GM18868 (cell line): Measurements from ENCODE around the gene FTCD.
"Not testable (repeated sequence)": the region's sequence is repeated elsewhere in the genome, so short reads cannot be mapped to it uniquely, and the experiment has no call there.

Source experiments
- ATAC-seq: cut with Tn5 transposase; IDR thresholded peaks from one replicate; pipeline ENCODE4 v1.9.1; 2021; ENCODE audit warnings: mild to moderate bottlenecking, moderate library complexity; ENCODE audit not compliant: unreplicated experiment

FTCD gene, protein sequence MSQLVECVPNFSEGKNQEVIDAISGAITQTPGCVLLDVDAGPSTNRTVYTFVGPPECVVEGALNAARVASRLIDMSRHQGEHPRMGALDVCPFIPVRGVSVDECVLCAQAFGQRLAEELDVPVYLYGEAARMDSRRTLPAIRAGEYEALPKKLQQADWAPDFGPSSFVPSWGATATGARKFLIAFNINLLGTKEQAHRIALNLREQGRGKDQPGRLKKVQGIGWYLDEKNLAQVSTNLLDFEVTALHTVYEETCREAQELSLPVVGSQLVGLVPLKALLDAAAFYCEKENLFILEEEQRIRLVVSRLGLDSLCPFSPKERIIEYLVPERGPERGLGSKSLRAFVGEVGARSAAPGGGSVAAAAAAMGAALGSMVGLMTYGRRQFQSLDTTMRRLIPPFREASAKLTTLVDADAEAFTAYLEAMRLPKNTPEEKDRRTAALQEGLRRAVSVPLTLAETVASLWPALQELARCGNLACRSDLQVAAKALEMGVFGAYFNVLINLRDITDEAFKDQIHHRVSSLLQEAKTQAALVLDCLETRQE

DNA sequence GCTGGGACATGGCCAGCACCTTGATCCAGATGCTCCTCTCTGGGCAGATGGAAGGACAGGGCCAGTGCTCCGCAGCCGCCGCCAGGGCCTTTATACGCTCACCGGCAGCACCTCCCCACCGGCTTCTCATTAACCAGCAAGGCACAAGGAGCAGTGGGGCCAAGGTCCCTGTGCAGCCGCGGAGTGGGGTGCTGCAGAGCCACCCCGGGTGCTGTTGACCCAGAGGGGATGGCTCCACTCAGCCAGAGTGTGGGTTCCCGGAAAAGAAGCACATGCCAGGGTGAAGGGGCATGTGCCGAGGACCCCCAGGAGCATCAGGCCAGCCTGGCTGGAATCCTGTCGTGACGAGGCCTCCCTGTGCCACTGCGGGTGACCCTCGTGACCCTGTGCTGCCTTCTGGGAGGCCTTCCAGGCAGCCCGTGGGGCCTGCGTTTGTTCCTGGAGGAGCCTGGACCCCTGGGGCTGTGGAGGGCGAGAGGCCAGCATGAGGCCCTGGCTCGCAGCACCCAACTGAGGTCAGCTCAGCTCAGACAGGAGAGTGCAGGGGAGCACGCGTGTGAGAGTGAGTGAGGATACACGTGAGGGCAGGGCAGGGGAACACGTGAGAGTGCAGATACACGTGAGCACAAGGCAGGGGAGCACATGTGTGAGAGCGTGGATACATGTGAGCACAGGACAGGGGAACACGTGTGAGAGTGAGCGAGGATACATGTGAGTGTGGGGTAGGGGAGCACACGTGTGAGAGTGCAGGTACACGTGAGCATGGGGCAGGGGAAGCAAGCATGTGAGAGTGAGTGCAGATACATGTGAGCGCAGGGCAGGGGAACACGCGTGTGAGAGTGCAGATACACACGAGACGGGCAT lies at the start of gene FTCD:
Gene FTCD, minus strand, starts transcription at position 66 of the 864 bp plus-strand sequence. Its CDS starts 56 bp downstream, at position 10.
- ATAC-seq = no peak

DNA sequence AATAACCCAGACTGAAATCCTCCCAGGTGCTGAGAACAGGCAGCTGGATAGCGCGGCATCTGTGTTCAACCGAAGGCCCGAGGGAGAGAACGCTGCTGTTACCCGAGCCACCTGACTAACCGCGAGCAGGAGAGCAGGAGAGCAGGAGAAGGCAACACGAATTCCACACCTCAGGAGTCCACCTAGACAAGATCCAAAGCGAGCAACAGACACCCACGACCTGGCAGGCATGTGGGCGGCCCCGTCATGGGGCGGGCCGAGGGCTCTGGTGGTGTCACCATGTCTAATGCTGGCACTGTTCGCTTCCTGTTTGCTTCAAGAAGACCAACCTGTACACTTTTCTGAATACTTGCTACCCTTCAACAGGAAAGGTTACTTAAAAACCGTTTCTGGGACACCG lies 49.8 kb upstream of the FTCD start:
- ATAC-seq = no peak

DNA sequence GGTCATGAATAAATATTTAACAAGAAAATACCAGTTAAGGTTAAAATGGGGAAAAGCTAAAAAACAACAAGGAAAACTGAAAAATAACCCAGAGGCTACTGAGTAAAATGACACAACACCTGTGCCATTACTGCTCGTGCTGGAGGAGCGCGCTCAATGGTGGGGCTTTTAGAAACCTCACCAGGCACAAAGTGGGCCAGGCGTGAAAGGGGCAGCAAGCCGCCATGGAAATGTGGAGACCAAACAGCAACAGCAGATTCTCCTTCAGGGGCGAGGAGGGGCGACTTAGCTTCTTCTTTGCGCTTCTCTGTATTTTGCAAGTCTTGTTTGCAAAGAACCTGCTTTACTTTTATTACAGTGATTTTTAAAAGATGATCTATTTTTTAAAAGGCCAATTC lies 47.8 kb upstream of the FTCD start:
- no peak for ATAC-seq

DNA sequence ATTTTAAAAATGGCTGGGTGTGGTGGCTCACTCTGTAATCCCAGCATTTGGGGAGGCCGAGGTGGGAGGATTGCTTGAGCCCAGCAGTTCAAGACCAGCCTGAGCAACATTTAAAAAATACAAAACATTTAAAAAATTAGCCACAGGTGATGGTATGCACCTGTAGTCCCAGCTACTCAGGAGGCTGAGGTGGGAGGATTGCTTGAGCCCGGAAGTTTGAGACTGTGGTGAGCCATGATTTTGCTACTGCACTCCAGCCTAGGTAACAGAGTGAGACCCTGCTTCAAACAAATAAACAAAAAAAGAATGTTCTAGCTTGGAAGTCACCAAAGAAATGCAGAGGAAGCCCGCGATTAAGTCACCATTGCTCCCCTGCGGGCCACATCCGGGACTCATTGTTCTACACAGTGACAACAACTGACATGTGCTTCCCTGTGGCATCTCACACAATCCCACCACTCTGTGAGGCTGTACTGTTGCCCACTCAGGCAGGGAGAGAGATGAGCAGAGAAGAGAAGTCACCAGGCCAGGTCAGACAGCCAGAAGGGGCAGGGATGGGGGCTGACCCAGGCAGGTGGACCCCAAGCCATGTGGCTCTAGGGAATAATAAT lies 47.3 kb upstream of the FTCD start:
- no peak for ATAC-seq

DNA sequence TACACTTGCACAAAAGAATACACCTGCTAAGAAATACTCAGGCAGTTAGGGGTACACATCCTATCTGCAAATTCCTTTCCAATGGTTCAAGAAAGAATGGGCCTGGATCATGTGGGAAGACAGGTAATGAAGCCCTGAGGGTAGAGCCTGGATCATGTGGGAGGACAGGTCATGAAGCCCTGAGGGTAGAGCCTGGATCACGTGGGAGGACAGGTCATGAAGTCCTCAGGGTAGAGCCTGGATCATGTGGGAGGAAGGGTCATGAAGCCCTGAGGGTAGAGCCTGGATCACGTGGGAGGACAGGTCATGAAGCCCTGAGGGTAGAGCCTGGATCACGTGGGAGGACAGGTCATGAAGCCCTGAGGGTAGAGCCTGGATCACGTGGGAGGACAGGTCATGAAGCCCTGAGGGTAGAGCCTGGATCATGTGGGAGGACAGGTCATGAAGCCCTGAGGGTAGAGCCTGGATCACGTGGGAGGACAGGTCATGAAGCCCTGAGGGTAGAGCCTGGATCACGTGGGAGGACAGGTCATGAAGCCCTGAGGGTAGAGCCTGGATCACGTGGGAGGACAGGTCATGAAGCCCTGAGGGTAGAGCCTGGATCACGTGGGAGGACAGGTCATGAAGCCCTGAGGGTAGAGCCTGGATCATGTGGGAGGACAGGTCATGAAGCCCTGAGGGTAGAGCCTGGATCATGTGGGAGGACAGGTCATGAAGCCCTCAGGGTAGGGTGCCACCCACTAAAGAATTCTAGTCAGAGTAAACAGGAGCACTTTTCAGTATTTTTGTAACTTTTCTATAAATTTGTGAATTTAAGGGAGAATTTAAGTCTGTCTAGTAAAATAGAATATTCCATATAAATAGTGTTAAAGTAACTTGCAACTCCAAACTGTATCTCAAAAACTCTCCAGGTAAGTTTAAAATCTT lies 45.8 kb upstream of the FTCD start:
- ATAC-seq = not testable (repeated sequence)

DNA sequence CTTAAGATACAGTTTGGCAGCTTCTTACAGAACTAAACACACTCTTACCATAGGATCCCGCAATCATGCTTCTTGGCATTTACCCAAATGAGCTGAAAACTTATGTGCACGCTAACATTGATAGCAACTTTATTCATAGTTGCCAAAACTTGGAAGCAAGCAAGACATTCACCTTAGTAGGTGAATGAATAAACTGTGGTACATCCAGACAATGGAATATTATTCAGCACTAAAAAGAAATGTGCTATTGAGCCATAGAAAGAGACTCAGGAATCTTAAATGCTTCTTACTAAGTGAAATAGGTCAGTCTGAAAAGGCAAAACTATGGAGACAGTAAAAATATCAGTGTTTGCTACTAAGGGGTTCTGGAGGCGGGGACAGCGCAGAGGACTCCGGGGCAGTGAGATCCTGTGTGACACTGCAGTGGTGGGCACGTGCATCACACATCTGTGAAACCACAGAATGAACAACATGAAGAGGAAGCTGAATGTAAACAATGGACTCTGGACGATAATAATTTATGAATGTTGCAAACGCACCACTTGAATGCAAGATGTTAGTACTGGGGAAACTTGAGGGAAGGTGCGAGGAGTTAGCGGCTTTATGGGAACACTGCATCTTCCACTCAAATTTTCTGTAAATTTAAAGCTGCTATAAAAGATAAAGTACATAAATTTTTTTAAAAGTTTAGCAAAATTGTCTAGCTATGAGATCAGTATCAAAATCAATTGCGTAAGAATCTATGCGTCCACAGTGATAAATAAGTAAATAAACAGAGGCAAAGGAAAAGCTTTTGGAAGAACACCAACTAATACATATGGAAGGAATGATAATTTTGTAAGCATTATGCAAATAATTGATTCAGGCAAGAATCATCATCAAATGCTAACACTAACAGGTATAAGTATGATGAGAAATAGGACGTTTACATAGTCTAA lies 44.3 kb upstream of the FTCD start:
- ATAC-seq = no peak

DNA sequence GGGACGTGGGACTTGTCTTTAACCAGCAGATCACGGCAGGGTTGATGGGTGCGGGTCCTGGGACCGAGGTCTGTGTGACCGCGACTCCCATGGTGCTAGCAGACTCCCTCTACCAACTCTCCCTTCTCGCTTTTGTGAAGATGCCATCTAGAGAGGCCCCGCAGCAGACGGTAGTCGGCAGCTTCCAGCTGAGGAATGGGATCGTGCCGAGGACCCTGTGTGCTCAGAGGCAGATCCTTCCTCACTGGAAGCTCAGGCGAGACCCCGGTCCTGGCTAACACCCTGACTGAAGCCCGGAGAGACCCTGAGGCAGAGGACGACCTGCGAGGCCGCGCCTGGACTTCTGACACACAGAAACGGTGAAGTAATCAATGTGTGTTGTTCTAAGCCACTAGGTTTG lies 41.4 kb upstream of the FTCD start:
- ATAC-seq = no peak

DNA sequence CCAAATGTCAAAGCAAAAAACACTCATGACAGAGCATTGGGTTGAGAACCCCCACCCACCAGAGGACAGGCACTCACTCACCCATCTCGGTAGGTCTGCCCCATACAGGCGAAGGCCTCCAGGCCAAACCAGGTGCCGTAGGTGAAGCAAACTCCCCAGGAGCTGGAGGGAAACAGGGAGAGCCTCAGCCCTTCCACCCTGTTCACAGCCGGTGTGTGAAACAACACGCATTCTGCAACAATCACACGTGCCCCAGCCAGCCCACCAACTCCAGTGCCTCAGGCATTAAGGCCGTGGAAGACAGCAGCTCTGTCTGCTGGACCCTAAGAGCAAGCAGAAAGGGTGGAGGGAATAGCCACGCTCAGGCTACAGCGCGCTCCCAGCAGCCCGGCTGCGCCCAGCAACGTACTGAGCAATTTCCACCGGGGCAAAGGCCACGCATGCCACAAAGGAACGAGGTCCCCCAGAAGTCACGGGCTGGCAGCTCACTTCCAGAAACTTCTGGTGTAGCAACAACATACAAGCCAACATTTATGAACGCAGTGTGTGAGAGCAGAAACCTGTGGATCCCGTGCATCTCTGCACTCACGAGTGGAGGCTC lies 40.3 kb upstream of the FTCD start:
- ATAC-seq = no peak

DNA sequence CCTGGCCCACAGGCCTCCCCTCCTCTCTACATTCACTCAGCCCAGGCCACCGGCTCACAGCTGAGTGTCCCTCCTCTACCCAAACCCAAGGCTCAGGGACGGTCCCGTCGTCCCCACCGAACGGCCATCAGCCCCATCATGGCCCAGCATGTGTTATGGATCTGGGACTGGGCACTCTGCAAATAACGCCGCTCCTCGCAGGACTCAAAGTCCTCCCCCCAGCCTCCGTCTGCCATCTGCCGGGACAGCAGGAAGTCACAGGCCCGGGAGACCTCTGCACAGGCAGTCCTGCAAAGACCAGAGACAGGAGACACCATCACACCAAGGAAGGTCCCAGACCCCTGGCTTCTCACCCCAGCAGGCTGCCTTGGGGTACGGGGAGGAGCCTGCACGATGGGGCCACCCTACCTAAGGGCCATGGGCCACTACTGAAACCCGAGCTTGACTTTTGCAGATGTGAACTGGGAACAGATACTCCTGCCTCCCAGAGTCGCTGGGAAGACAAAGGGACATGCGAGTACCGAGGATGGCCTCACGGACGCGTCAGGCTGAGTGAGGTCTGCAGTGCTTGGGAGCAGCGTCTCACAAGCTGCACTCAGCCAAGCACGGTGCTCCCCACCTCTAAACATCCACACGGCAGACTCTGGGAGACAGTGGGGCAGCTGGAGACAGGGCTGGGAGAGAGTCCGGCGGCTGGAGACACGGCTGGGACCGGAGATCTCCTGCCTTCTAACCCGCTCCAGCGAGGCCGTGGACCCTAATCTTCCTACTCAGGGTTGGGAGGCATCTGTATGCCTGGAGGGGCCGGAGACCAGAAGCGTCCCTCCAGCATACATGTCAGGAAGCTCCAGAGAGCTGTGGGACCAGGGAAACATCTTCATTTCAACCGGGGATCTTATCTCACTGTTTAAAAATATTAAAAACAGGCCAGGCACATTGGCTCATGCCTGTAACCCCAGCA lies 39.3 kb upstream of the FTCD start:
- no peak for ATAC-seq

DNA sequence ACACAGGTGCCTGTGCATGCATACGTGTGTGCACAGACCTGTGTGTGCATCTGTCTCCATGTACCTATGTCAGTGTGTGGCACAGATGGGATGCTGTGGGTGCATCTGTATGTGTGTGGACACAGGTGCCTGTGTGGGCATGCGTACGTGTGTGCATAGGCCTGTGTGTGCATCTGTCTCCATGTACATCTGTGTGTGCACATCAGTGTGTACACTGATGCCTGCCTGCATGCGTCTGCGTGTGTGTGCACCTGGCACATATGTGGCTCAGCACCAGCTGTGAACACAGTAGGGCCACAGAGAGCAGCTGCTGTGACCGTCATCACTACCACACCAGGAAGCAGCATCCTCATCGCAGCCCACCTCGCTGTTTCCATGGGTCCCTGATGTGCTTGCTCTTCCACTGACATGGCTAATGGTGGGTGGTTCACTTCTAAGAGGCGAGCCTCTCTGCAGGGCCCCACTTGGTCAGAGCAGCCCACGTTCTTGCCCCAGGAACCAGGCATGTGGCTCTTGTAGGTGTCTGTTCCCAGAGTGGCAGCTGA lies 38.5 kb upstream of the FTCD start:
- ATAC-seq = no peak

DNA sequence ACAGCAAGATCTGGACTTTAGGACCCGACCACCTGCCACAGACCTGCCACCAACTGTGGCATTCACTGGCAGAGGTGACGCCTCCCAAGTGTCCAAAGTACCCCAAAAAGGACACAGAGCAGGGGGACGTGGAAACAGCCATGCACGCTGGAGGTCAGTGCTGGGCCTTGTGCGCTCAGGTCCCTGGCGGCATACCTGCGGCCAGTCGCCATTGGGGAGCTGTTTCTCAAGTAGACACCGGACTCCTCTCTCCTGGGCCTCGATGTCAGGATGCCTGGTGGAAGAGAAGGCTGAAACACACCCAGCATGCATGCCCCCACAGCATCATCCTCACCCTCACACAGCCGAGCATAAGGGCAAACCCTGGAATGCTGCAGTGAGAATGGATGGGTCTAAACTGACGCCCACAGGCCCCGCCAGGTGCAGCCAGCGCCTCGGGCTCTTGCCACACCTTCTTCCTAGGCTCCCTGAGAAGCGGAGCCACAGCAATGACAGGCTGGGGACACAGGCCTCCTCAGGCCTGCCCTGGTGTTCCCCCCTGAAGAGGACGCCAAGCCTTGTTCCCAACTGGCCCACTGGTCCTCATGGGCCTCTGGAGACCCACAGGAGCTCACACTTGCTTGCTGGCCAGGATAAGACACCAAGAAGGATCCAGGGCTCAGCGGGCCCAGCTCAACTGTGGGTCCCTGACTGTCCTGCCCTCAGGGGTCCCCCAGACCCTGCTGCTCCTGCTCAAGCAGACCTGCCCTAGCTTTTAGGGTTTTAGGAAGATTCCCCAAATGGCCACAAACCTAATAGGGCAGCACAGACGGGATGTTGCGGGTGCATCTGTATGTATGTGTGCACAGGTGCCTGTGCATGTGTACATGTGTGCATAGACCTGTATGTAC lies 36.6 kb upstream of the FTCD start:
- ATAC-seq = no peak

DNA sequence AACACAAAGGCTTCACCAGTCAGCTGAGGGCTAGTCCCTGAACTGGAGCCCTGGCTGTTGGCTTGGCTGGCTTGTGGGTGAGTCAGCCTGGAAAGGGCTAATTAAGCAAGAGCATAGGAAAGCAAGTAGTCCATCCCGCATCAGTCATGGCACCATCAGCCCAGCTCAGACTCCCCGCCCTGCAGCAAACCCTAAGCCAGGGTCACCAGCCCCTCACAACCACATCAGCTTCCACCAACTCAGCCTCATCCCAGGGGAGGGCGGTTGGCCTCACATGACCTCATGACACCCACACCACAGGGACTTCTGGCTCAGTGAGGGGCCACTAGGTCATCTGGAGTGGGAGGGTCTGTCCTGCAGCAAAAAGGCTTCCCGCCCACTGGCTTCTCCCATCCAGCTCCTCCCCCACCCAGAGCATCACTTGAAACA lies 35.9 kb upstream of the FTCD start:
- no peak for ATAC-seq

DNA sequence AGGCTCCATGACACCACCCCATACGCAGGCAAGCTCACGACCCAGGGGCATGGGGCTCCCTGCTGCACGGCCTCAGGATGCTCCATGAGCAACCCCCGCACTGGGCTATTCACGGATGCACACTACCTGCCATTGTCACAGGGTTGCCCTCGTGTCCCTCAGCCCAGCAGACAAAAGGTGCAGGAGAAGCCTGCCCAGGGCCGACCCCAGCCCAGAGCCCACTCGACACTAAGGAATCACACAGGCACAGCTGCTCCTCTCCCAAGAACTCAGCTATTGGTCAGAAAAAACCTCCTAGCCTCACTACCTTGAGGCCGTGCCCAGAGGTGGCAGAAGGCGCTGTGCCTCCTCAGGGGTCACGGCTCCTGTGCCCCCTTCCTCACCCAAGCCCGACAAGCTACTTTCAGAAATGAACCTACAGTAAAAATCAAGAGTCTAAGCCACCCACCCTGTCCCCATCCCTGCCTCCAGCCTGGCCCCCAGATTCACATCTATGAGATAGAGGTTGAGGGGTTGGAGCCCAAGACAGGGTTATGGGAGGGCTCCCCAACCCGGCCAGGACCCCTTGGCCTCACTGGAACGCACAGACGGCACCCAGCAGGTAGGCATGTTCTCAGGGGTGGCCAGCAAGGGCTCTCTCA lies 35.2 kb upstream of the FTCD start:
- no peak for ATAC-seq

DNA sequence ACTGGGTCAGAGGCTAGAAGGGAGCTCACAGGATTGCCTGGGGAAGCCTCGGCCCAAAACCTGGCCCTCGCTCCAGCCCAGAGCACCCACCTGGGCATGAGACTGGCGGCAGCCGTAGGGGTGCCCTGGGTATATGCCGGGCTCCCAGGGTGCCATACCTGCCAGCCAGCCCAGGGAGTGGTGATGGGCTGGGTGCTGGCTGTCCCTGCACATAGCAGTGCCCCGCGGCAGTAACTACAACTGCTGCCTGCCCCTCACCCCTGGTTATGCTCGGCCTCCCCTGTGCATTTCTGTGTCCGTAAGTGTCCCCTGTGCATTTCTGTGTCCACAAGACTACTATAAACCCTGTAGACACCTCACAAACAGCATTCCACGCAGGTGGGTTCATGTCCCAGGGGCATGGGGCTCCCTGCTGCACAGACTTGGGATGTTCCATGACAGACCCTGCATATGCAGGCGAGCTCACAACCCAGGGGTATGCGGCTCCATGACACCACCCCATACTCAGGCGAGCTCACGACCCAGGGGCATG lies 34.6 kb upstream of the FTCD start:
- ATAC-seq = no peak

DNA sequence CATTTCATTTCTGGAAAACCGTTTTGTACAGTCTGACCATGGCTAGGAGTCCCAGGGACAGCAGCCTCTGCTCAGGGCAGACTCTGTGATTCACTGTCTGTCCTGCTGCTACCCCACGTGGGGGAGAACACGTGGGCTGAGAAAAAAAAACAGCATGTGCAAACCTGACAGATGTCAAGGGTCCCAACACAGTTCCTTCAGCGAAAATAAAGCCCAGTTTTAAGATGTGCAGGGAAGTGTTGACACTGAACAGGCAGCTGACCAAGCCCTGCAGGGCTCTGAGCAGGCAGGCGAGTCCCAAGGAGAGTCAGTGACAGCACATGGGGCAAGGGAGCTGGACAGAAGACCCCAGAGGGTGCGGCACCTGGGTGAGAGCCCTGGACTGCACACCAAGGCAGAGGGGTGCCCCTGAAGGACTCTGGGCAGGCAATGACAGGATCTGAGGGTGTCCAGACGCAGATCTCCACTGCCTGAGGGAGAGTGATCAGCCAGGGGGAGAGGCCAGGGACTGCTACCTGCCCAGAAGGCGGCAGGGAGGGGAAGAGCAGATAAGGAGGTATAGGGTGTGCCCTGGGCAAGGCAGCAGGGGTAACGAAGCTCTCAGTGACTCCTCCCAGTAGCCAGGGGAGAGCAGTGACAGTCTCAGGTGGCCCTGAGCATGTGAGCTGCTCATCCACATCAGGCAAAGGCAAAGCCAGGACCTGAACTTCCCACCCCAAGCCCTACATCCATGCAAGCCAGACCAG lies 34.0 kb upstream of the FTCD start:
- no peak for ATAC-seq
